Right ventricle myocardium superior (tissue), 1 donor: Measurements from ENCODE around the gene TCTN3. TPM values are rescaled to one million over a fixed set of nuclear protein-coding genes. Genes with fewer than 3 reads are reported as not detected.
"Not testable (repeated sequence)": the region's sequence is repeated elsewhere in the genome, so short reads cannot be mapped to it uniquely, and the experiment has no call there.

Source experiments
- ATAC-seq: fragments of 200-7000 bp; cut with Tn5 transposase; one replicate; pipeline ENCODE4 v1.9.1; 2020; ENCODE audit warnings: mild to moderate bottlenecking; ENCODE audit not compliant: poor library complexity
- DNase-seq: peaks from one replicate; pipeline ENCODE4 v3.0.0-alpha.2; 2020
- intact Hi-C: fragments of 100-400 bp; cut with DNase I; formaldehyde crosslinking; loops from one replicate; pipeline ENCODE4 v1.11.2; 2022
- total RNA-seq: library from RNA; stranded (reverse); fragmentation: NEBNext Ultra II Directional; extraction: Animal tissue kit (Norgen Biotek cat#: 25700); gene quantifications from one replicate; pipeline ENCODE4 v1.2.1, GENCODE V29; 2021
- donor health status: DM: no; HTN: yes; CAD: no; lungs with severe emphysema.

The TCTN3 gene
- total RNA-seq, 1 donor from 2014 or later, result 8.5 TPM

GRCh38 chr10:95650232-95650631 is 43.5 kb downstream of the TCTN3 start:
- DNase-seq (no peak), ATAC-seq (no peak)
- intact Hi-C loops, result no loop called here

DNA sequence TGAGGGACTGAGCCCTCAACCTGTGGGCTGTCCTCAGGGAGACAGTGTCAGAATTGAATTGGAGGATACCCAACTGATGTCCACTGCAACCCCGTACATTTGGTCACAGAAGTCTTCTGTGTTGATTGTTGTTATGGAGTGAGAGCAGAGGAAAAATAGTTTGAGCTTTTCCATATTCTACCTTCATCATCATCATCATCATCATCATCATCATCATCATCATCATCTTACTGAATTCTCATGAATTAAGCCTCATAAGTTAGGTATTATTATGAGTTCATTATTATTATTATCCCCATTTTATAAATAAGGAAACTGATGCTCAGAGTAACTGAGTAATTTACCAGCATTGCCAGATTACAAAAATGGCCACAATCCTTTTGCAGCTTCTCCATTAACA is 45.6 kb downstream of the TCTN3 start:
- intact Hi-C loops, result no loop called here
- DNase-seq, result no peak
- no peak for ATAC-seq

GRCh38 chr10:95646160-95646559 is 47.6 kb downstream of the TCTN3 start:
- ATAC-seq, result no peak

DNA sequence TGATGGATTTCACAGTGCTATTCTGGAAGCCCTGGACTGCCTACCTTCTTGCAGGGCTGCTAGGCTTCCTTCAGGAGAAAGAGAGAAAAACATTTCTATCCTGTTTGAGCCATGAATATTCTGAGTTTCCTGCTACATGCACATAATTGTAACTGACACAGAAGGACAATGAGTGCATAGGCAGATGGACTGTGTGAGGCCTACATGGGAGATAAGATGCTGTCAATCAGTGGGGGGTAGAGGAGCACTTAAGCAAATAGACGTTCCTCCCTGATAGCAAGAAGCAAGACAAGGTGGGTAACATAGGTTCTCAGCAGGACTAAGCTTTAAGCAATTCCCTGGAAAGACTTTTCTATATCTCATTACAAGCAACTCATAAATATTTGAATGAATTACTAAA is 48.8 kb downstream of the TCTN3 start:
- ATAC-seq (no peak), DNase-seq (no peak)
- intact Hi-C loops, result no loop called here

More at GRCh38 chr10:95646160-95646559, 47.6 kb downstream of the TCTN3 start:
- no peak for DNase-seq
- intact Hi-C loops, result no loop called here

- intact Hi-C loops, result no loop called here
- no peak for ATAC-seq
- DNase-seq, result no peak
Observed at GRCh38 chr10:95640891-95641315, 52.8 kb downstream of the TCTN3 start.

DNA sequence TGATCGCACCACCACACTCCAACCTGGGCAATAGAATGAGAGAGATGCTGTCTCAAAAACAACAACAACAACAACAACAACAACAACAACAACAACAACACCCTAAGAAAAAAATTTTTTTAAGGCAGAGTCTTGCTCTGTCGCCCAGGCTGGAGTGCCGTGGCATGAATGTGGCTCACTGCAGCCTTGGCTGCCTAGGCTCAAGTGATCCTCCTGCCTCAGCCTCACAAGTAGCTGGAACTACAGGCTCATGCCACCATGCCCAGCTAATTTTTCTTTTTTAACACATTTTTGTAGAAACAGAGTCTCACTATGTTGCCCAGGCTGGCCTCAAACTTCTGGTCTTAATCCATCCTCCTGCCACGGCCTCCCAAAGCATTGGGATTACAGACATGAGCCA is 55.8 kb downstream of the TCTN3 start:
- no peak for ATAC-seq
- intact Hi-C loops, result no loop called here
- no peak for DNase-seq

- no peak for ATAC-seq
- DNase-seq, result no peak
- intact Hi-C loops, result no loop called here
Observed at GRCh38 chr10:95637140-95637539, 56.6 kb downstream of the TCTN3 start.

DNA sequence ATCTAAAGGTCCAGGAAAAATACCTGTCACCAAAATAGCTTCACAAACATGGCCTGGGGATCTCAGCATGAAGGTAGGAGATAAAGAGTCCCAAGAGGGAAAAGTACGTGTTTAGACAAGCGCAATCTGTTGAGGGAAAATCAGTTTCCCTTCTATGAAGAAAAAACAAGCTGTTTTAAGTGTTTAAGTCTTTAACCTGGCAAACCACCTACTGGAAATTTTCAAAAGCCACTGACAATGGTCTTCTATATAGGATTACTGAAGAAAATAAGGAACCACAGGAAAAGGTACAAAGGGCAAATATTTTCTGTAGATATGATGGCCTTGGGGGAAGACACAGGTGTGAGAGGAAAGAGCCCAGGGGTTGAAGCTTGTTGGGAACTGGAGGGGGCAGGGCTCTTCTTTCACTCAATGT is 58.4 kb downstream of the TCTN3 start:
- ATAC-seq (no peak), DNase-seq (no peak)
- intact Hi-C loops, result no loop called here

GRCh38 chr10:95628786-95629185 is 64.9 kb downstream of the TCTN3 start:
- ATAC-seq (no peak), DNase-seq (no peak)
- intact Hi-C loops, result no loop called here

- ATAC-seq, result no peak
- no peak for DNase-seq
- intact Hi-C loops, result no loop called here
Observed at GRCh38 chr10:95626500-95626899, 67.2 kb downstream of the TCTN3 start.

DNA sequence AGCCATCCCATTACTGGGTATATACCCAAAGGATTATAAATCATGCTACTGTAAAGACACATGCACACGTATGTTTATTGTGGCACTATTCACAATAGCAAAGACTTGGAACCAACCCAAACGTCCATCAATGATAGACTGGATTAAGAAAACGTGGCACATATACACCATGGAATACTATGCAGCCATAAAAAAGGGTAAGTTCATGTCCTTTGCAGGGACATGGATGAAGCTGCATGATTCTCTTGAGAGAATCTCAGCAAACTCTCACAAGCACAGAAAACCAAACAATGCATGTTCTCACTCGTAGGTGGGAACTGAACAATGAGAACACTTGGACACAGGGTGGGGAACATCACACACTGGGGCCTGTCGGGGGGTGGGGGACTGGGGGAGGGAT is 73.3 kb downstream of the TCTN3 start:
- ATAC-seq, intact Hi-C loops, DNase-seq: not testable (repeated sequence)

GRCh38 chr10:95618101-95618500 is 75.6 kb downstream of the TCTN3 start:
- intact Hi-C loops, result no loop called here
- DNase-seq (no peak), ATAC-seq (no peak)

DNA sequence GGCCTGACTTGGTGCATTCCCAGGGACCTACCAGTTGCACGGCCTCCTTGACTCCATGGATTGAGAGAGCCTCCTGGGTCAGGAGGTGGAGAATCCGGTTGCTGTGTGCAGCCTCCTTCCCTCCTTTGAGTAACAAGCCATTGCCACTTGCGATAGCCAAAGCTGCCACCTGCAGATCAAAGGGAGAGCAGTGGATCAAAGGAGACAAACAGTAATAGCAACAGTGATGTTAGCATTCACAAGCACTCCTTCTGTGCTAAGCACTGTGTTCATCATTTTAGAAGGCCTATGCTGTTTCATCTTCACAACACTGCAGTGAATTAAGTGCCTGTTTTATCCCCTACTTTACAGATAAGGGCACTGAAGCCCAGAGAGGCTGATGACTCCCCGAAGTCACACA is 77.3 kb downstream of the TCTN3 start:
- intact Hi-C loops, result no loop called here
- ATAC-seq (no peak), DNase-seq (no peak)

Other genes with a start within 250 kb of the TCTN3 start
- gene SORBS1, start 132.6 kb downstream of the TCTN3 start, total RNA-seq, result 697 TPM
- 9.7 TPM for gene ALDH18A1, start 37.2 kb downstream of the TCTN3 start, total RNA-seq
- gene ENTPD1, start 62.2 kb upstream of the TCTN3 start, total RNA-seq, result 6.0 TPM
- 0.13 TPM for gene CC2D2B, start 214.0 kb upstream of the TCTN3 start, total RNA-seq